Muscle layer of duodenum (tissue), 2 donors: ENCODE data around the gene ARMC9.

Source experiments
- H3K27ac ChIP-seq: one replicate; pipeline ENCODE4 v1.7.0; 2013; ENCODE audit warnings: mild to moderate bottlenecking, low read length
- H3K27me3 ChIP-seq: one replicate; pipeline ENCODE4 v1.7.0; 2013; ENCODE audit warnings: low read depth, mild to moderate bottlenecking, control low read depth, low read length
- H3K36me3 ChIP-seq, 2 donors: one replicate each; pipeline ENCODE4 v1.7.0; 2013; ENCODE audit warnings: low read length in 2 of 2, control low read depth in 1 of 2, mild to moderate bottlenecking in 1 of 2; ENCODE audit not compliant: insufficient read depth in 2 of 2, control insufficient read depth in 1 of 2
- H3K4me1 ChIP-seq, 2 donors: one replicate each; pipeline ENCODE4 v1.7.0; 2013; ENCODE audit warnings: low read length in 2 of 2, mild to moderate bottlenecking in 2 of 2, control low read depth in 1 of 2, moderate library complexity in 1 of 2; ENCODE audit not compliant: insufficient read depth in 2 of 2, control insufficient read depth in 1 of 2
- H3K4me3 ChIP-seq, 2 donors: one replicate each; pipeline ENCODE4 v1.7.0; 2013; ENCODE audit warnings: low read length in 2 of 2, low read depth in 1 of 2, mild to moderate bottlenecking in 1 of 2
- H3K9me3 ChIP-seq, 2 donors: one replicate each; pipeline ENCODE4 v1.7.0; 2013; ENCODE audit warnings: low read length in 2 of 2, control low read depth in 1 of 2, mild to moderate bottlenecking in 1 of 2; ENCODE audit not compliant: control insufficient read depth in 1 of 2
- donor health status: healthy.

ARMC9 gene

DNA sequence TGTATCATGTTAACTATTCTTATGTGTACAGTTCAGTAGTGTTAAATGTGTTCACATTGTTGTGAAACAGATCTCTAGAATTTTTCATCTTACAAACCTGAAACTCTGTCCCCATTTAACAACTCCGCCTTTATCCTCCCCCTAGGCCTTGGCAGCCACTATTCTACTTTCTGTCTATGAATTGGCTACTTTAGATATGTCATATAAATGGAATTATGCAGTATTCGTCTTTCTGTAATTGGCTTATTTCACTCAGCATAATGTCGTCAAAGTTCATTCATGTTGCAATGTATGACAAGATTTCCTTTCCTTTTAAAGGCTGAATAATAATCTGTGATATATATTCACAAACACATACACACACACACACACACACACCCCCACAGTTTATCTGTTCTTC, 12.4 kb downstream of the ARMC9 start:
- H3K36me3 ChIP-seq: peaks cover 17 to 34% of the 10 kb centered on the region in 2 donors
- no peak overlapping the region for H3K4me3 ChIP-seq
- no peaks in the 10 kb centered on the region for H3K27me3 ChIP-seq
- no peak overlapping the region for H3K27ac ChIP-seq
- peaks cover 0 to 5% of the 10 kb centered on the region in 2 donors for H3K4me1 ChIP-seq
- no peaks in the 10 kb centered on the region for H3K9me3 ChIP-seq

DNA sequence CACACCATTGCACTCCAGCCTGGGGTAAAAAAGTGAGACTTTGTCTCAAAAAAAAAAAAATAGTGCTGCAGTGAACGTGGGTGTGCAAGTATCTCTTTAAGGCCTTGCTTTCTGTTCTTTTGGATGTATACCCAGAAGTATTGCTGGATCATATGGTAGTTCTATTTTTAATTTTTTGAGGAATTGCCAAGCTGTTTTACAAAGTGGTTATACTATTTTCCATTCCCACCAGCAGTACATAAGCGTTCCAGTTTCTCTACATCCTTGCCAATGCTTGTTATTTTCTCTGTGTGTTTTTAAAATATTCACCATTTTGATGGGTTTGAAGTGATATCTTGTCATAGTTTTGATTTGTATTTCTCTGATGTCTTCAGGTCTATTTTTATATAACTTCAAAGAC, 13.1 kb downstream of the ARMC9 start:
- Histone ChIP-seq H3K4me1 (peaks cover 0 to 5% of the 10 kb centered on the region in 2 donors), H3K27ac (no peak overlapping the region), H3K9me3 (no peaks in the 10 kb centered on the region), H3K4me3 (no peak overlapping the region), H3K27me3 (no peaks in the 10 kb centered on the region), H3K36me3 (peaks cover 17 to 40% of the 10 kb centered on the region in 2 donors)

GRCh38 chr2:231212329-231212845, 14.0 kb downstream of the ARMC9 start:
- Histone ChIP-seq H3K27me3 (no peaks in the 10 kb centered on the region), H3K9me3 (no peaks in the 10 kb centered on the region), H3K4me1 (peaks cover 0 to 5% of the 10 kb centered on the region in 2 donors), H3K36me3 (peaks cover 17 to 48% of the 10 kb centered on the region in 2 donors), H3K27ac (no peak overlapping the region), H3K4me3 (no peak overlapping the region)

- Histone ChIP-seq H3K4me3 (no peak overlapping the region), H3K27me3 (no peaks in the 10 kb centered on the region), H3K36me3 (peaks cover 11 to 46% of the 10 kb centered on the region in 2 donors), H3K9me3 (no peaks in the 10 kb centered on the region), H3K4me1 (peaks cover 0 to 5% of the 10 kb centered on the region in 2 donors), H3K27ac (no peak overlapping the region)
These were observed 15.7 kb downstream of the ARMC9 start for GRCh38 chr2:231213931-231214642.

GRCh38 chr2:231218366-231218765, 19.9 kb downstream of the ARMC9 start:
- no peaks in the 10 kb centered on the region for H3K27me3 ChIP-seq
- no peaks in the 10 kb centered on the region for H3K9me3 ChIP-seq
- H3K27ac ChIP-seq: no peak overlapping the region
- peaks cover 0 to 6% of the 10 kb centered on the region in 2 donors for H3K4me1 ChIP-seq
- peaks cover 11 to 45% of the 10 kb centered on the region in 2 donors for H3K36me3 ChIP-seq
- no peak overlapping the region for H3K4me3 ChIP-seq

- H3K4me3 ChIP-seq: no peak overlapping the region
- no peaks in the 10 kb centered on the region for H3K9me3 ChIP-seq
- no peaks in the 10 kb centered on the region for H3K27me3 ChIP-seq
- no peak overlapping the region for H3K27ac ChIP-seq
- peaks cover 4 to 41% of the 10 kb centered on the region in 2 donors for H3K36me3 ChIP-seq
- peaks cover 0 to 6% of the 10 kb centered on the region in 2 donors for H3K4me1 ChIP-seq
These were observed 20.9 kb downstream of the ARMC9 start for GRCh38 chr2:231219289-231219688.

- Histone ChIP-seq H3K27ac (peak overlapping the region; percentile 91), H3K4me3 (no peak overlapping the region), H3K36me3 (peaks cover 0 to 21% of the 10 kb centered on the region in 2 donors), H3K9me3 (no peaks in the 10 kb centered on the region), H3K27me3 (no peaks in the 10 kb centered on the region), H3K4me1 (peaks cover 0 to 6% of the 10 kb centered on the region in 2 donors)
These were observed 23.3 kb downstream of the ARMC9 start for GRCh38 chr2:231221761-231222160.

- Histone ChIP-seq H3K27ac (peak overlapping the region; percentile 91), H3K4me3 (no peak overlapping the region)
These were observed 24.0 kb downstream of the ARMC9 start for GRCh38 chr2:231222318-231223000.

GRCh38 chr2:231223001-231223375, 24.6 kb downstream of the ARMC9 start:
- H3K36me3 ChIP-seq: peaks cover 0 to 10% of the 10 kb centered on the region in 2 donors
- peak overlapping the region; percentile 91 for H3K27ac ChIP-seq
- peaks cover under 1 to 12% of the 10 kb centered on the region in 2 donors for H3K4me1 ChIP-seq
- H3K9me3 ChIP-seq: no peaks in the 10 kb centered on the region
- no peaks in the 10 kb centered on the region for H3K27me3 ChIP-seq
- H3K4me3 ChIP-seq: no peak overlapping the region

More at GRCh38 chr2:231222318-231223000, 24.0 kb downstream of the ARMC9 start:
- Histone ChIP-seq H3K4me1 (peaks cover 0 to 8% of the 10 kb centered on the region in 2 donors), H3K27me3 (no peaks in the 10 kb centered on the region), H3K36me3 (peaks cover 0 to 15% of the 10 kb centered on the region in 2 donors), H3K9me3 (no peaks in the 10 kb centered on the region)

- peaks cover 6 to 15% of the 10 kb centered on the region in 2 donors for H3K4me1 ChIP-seq
- H3K27ac ChIP-seq: peak overlapping the region; percentile 91
- H3K36me3 ChIP-seq: peaks cover 0 to 10% of the 10 kb centered on the region in 2 donors
- no peaks in the 10 kb centered on the region for H3K27me3 ChIP-seq
- no peaks in the 10 kb centered on the region for H3K9me3 ChIP-seq
- no peak overlapping the region for H3K4me3 ChIP-seq
These were observed 25.1 kb downstream of the ARMC9 start for GRCh38 chr2:231223458-231223976.
